Parathyroid adenoma (tissue), 2 donors: ENCODE results near the gene ZNF45.
"Not testable (repeated sequence)": the region's sequence is repeated elsewhere in the genome, so short reads cannot be mapped to it uniquely, and the experiment has no call there.

ENCODE experiments used
- H2AFZ ChIP-seq: fragments of 300-600 bp; sonication (generic); one replicate; pipeline ENCODE4 v1.7.0; 2017; ENCODE audit warnings: antibody characterized with exemption, mild to moderate bottlenecking
- H3K27ac ChIP-seq: fragments of 300-600 bp; sonication (generic); one replicate; pipeline ENCODE4 v1.7.0; 2017
- H3K27me3 ChIP-seq: fragments of 300-600 bp; sonication (generic); one replicate; pipeline ENCODE4 v1.7.0; 2017; ENCODE audit warnings: low read length; ENCODE audit not compliant: control insufficient read depth, insufficient read depth
- H3K36me3 ChIP-seq: fragments of 300-600 bp; sonication (generic); one replicate; pipeline ENCODE4 v1.7.0; 2017; ENCODE audit warnings: low read length; ENCODE audit not compliant: control insufficient read depth, insufficient read depth
- H3K4me1 ChIP-seq: fragments of 300-600 bp; sonication (generic); one replicate; pipeline ENCODE4 v1.7.0; 2017; ENCODE audit warnings: control low read depth
- H3K4me2 ChIP-seq: fragments of 300-600 bp; sonication (generic); one replicate; pipeline ENCODE4 v1.7.0; 2017; ENCODE audit warnings: low read length
- H3K4me3 ChIP-seq: fragments of 300-600 bp; sonication (generic); one replicate; pipeline ENCODE4 v1.7.0; 2017; ENCODE audit warnings: low read depth, low read length
- H3K79me2 ChIP-seq: fragments of 300-600 bp; sonication (generic); one replicate; pipeline ENCODE4 v1.7.0; 2017; ENCODE audit warnings: control low read depth
- H3K9ac ChIP-seq: fragments of 300-600 bp; sonication (generic); one replicate; pipeline ENCODE4 v1.7.0; 2017; ENCODE audit warnings: mild to moderate bottlenecking
- H3K9me3 ChIP-seq: fragments of 300-600 bp; sonication (generic); one replicate; pipeline ENCODE4 v1.7.0; 2017; ENCODE audit warnings: low read length; ENCODE audit not compliant: control insufficient read depth
- TF ChIP-seq, protein P1 (sequence below): fragments of 300-600 bp; sonication (generic); IDR thresholded peaks from one replicate; pipeline ENCODE4 v1.7.0; 2017; ENCODE audit warnings: antibody characterized with exemption, mild to moderate bottlenecking
- donor health status: primary hyperparathyroidism.

ZNF45 gene

GRCh38 chr19:43895727-43896308 lies 39.3 kb downstream of the ZNF45 start:
- Histone ChIP-seq H2AFZ (no peak overlapping the region), H3K9ac (no peak overlapping the region), H3K4me1 (no peaks in the 10 kb centered on the region), H3K36me3 (no peaks in the 10 kb centered on the region), H3K4me3 (no peak overlapping the region), H3K27me3 (no peaks in the 10 kb centered on the region), H3K4me2 (no peak overlapping the region), H3K9me3 (peaks cover 6% of the 10 kb centered on the region), H3K27ac (no peak overlapping the region), H3K79me2 (no peaks in the 10 kb centered on the region)
- TF ChIP-seq, protein P1, sequence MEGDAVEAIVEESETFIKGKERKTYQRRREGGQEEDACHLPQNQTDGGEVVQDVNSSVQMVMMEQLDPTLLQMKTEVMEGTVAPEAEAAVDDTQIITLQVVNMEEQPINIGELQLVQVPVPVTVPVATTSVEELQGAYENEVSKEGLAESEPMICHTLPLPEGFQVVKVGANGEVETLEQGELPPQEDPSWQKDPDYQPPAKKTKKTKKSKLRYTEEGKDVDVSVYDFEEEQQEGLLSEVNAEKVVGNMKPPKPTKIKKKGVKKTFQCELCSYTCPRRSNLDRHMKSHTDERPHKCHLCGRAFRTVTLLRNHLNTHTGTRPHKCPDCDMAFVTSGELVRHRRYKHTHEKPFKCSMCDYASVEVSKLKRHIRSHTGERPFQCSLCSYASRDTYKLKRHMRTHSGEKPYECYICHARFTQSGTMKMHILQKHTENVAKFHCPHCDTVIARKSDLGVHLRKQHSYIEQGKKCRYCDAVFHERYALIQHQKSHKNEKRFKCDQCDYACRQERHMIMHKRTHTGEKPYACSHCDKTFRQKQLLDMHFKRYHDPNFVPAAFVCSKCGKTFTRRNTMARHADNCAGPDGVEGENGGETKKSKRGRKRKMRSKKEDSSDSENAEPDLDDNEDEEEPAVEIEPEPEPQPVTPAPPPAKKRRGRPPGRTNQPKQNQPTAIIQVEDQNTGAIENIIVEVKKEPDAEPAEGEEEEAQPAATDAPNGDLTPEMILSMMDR, result no peak

DNA sequence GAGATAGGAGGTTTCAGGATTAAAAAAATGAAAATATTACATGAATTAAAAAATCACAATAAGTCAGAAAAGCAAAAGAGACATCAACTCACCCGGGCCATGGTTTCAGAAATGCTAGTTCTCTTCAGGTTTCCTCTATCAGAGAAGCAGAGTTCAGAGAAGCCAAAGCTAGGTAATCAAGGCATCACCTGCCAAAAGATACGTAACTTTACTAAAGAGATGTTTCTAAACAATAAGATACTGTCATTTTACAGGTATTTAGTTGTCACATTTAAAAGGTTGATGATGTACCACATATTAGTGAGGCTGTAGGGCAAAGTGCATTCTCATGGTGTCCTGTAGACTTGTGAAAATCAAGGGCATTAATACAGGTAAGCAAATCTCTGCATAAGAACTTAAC lies 51.2 kb downstream of the ZNF45 start, which contains the start of gene ZNF404:
Gene ZNF404, minus strand, starts transcription at position 101 of the 400 bp plus-strand sequence.
- H3K4me2 ChIP-seq, result no peak within 1 kb of the TSS
- peaks cover 3% of the 10 kb centered on the region for H3K9me3 ChIP-seq
- H3K4me1 ChIP-seq, result no peaks in the 10 kb centered on the region
- no peak within 1 kb of the TSS for H3K9ac ChIP-seq
- H3K36me3 ChIP-seq, result peaks cover 10% of the 10 kb centered on the region
- no peak within 1 kb of the TSS for H2AFZ ChIP-seq
- TF ChIP-seq, protein P1, result no peak
- H3K27me3 ChIP-seq, result no peaks in the 10 kb centered on the region
- H3K79me2 ChIP-seq, result no peaks in the 10 kb centered on the region
- no peak within 1 kb of the TSS for H3K27ac ChIP-seq
- no peak within 1 kb of the TSS for H3K4me3 ChIP-seq

DNA sequence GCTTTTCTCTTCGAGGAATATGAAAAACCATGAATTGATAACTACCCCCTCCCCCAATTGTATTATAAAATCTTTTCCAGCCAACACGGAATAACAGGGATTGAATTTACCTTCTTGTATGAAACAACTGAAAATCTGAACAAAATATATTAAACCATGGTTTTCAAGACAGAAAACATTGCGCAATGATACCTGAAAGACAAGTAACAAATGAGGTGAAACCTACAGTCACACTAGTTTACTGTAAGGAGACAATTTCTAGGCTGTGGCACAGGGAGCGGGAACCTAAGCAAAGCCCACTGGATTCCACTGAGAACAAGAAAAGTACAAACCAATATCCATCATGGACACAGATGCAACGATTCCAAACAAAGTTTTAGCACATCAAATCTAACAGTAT lies 54.6 kb downstream of the ZNF45 start:
- Histone ChIP-seq H2AFZ (no peak overlapping the region), H3K4me2 (no peak overlapping the region), H3K27ac (no peak overlapping the region), H3K79me2 (no peaks in the 10 kb centered on the region), H3K9me3 (peaks cover 10% of the 10 kb centered on the region), H3K27me3 (no peaks in the 10 kb centered on the region), H3K4me1 (no peaks in the 10 kb centered on the region), H3K36me3 (peaks cover 19% of the 10 kb centered on the region), H3K9ac (no peak overlapping the region), H3K4me3 (no peak overlapping the region)
- TF ChIP-seq, protein P1, result no peak

DNA sequence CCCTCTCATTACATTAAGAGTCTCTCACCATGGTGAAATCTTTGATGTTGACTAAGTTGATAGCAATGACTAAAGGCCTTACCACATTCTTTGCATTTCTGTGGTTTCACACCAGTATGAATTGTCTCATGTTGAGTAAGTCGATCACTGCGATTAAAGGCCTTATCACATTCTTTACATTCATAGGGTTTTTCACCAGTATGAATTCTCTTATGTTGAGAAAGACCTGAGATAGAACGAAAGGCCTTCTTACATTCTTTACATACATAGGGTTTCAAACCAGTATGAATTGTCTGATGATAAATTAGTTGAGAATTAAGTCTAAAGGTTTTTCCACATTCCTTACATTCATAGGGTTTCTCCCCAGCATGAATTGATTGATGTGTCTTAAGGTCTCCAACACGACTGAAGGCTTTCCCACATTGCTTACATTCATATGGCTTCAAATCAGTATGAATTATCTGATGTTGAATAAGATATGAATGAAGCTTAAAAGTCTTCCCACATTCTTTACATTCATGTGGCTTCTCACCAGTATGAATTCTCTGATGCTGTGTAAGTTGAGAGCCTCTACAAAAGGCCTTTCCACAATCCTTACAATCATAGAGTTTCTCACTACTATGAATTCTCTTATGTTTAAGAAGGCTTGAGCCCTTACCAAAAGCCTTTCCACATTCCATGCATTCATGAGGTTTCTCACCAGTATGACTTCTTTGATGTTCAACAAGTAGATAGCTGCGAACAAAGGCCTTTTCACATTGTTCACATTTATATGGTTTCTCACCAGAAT lies 62.3 kb downstream of the ZNF45 start:
- H2AFZ ChIP-seq, result no peak overlapping the region
- TF ChIP-seq, protein P1, result no peak
- H3K9me3 ChIP-seq, result peaks cover 38% of the 10 kb centered on the region
- H3K27ac ChIP-seq, result no peak overlapping the region
- no peak overlapping the region for H3K4me3 ChIP-seq
- no peak overlapping the region for H3K4me2 ChIP-seq
- H3K9ac ChIP-seq, result no peak overlapping the region
- no peaks in the 10 kb centered on the region for H3K79me2 ChIP-seq
- H3K27me3 ChIP-seq, result no peaks in the 10 kb centered on the region
- H3K36me3 ChIP-seq, result peaks cover 39% of the 10 kb centered on the region
- no peaks in the 10 kb centered on the region for H3K4me1 ChIP-seq

- not testable (repeated sequence) for H3K4me2 ChIP-seq, H3K27ac ChIP-seq, H2AFZ ChIP-seq, H3K27me3 ChIP-seq, H3K79me2 ChIP-seq, H3K4me1 ChIP-seq, H3K9ac ChIP-seq, H3K4me3 ChIP-seq
- Histone ChIP-seq H3K36me3 (peaks cover 18% of the 10 kb centered on the region), H3K9me3 (peaks cover 31% of the 10 kb centered on the region)
Measured at GRCh38 chr19:43866923-43867322, 68.2 kb downstream of the ZNF45 start.
